Karpas-422 (cell line): Measurements from ENCODE around the gene CMPK1. TPM values are rescaled to one million over a fixed set of nuclear protein-coding genes. Genes with fewer than 3 reads are reported as not detected.
A peak's percentile ranks its signal among the peaks of the same experiment; 100 is the strongest.

ENCODE experiments used
- DNase-seq: peaks from one replicate; pipeline ENCODE4 v3.0.0-alpha.2; 2015
- H2AFZ ChIP-seq: fragments of 200-600 bp; sonication (generic); 2 replicates; pipeline ENCODE4 v1.6.1; 2014; ENCODE audit warnings: antibody characterized with exemption, low read length, mixed read lengths
- H3K27ac ChIP-seq: fragments of 200-600 bp; sonication (generic); 2 replicates; pipeline ENCODE4 v1.5.1; 2014; ENCODE audit warnings: mild to moderate bottlenecking, low read length, moderate library complexity
- H3K27me3 ChIP-seq: fragments of 200-600 bp; sonication (generic); 2 replicates; pipeline ENCODE4 v1.6.1; 2014; ENCODE audit warnings: low read length, mixed read lengths
- H3K36me3 ChIP-seq: fragments of 200-600 bp; sonication (generic); 2 replicates; pipeline ENCODE4 v1.6.1; 2014; ENCODE audit warnings: low read length, mixed read lengths; ENCODE audit not compliant: insufficient read depth
- H3K4me1 ChIP-seq: fragments of 200-600 bp; sonication (generic); 2 replicates; pipeline ENCODE4 v1.6.1; 2014; ENCODE audit warnings: mild to moderate bottlenecking, low read length, mixed read lengths
- H3K4me2 ChIP-seq: fragments of 200-600 bp; sonication (generic); 2 replicates; pipeline ENCODE4 v1.6.1; 2014; ENCODE audit warnings: low read length, low read depth, mild to moderate bottlenecking; ENCODE audit not compliant: poor library complexity, severe bottlenecking
- H3K4me3 ChIP-seq: fragments of 200-600 bp; sonication (generic); 2 replicates; pipeline ENCODE4 v1.5.1; 2014; ENCODE audit warnings: mild to moderate bottlenecking, antibody characterized with exemption, low read length, mixed read lengths
- H3K79me2 ChIP-seq: fragments of 200-600 bp; sonication (generic); 2 replicates; pipeline ENCODE4 v1.6.1; 2014; ENCODE audit warnings: mild to moderate bottlenecking, low read length, mixed read lengths
- H3K9ac ChIP-seq: fragments of 200-600 bp; sonication (generic); 2 replicates; pipeline ENCODE4 v1.6.0; 2014; ENCODE audit warnings: low read length
- H3K9me2 ChIP-seq: fragments of 200-600 bp; sonication (generic), shearing (Covaris generic); replicated peaks from 2 replicates; pipeline ENCODE4 v1.6.0; 2014; ENCODE audit warnings: mild to moderate bottlenecking, low read length, moderate library complexity; ENCODE audit not compliant: insufficient read depth
- H3K9me3 ChIP-seq: fragments of 300-700, 200-600 bp; sonication (generic); 2 replicates; pipeline ENCODE4 v1.6.1; 2014; ENCODE audit warnings: low read length, mixed read lengths
- H4K20me1 ChIP-seq: fragments of 200-600 bp; sonication (generic); 2 replicates; pipeline ENCODE4 v1.6.1; 2014; ENCODE audit warnings: mild to moderate bottlenecking, antibody characterized with exemption, low read length, low read depth; ENCODE audit not compliant: insufficient read depth
- total RNA-seq: library from RNA; depleted of rRNA; stranded (reverse); fragments of >200 nt; shearing (Covaris generic); gene quantifications from 2 replicates; pipeline ENCODE4 v1.2.3, GENCODE V29; 2014; ENCODE audit warnings: low replicate concordance

The CMPK1 gene
- total RNA-seq, 1 experiment from 2014 or later = 166 TPM

DNA sequence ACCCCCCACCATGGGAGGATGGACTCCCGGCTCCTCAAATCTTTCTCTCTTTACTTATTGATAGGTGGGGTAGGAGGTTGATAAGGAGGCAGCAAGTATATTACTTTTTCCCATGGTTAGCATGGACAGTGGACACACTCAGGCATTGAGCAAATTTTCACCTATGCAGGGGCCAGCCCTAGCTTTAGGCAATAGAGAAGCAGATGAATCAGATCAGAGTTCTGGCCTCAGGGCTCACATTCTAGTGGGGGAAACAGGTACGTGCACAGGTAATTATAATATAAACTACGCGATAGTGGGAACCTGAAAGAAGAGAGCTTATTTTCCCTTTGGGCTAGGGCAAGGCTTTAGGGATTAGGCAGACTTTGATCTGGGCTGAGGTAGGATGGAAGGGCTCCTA lies 69.0 kb downstream of the CMPK1 start:
- peaks cover 56% of the 10 kb centered on the region for H3K4me1 ChIP-seq
- H3K27me3 ChIP-seq = no peaks in the 10 kb centered on the region

DNA sequence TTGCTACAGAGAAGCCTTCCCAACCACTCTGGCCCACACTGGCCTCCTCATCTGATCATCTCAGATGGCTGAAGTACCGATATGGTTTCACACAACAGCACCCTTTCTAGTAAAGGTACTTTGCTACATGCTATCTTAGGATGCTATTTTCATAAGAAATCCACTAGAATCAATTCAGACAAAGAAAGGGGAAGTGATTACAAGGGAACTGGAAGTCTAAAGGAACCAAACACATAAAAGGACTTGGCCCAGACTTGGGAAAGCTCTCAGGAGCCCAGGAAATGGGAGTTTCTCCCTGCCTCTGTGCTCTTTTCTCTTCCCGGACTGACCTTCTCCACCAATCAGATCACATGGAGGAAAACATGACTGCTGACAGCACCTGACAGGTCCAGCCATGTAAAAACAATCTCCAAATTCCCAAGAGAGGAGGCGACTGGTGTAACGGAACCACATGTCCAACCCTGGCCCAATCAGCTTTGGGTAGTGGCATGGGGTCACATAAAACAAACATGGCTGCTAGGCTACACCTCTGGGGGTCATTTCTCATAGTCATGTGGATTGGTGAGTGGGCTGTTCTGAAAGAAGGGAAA lies 69.8 kb downstream of the CMPK1 start:
- peaks cover 7% of the 10 kb centered on the region; the same call in 1 of the 2 replicates for H4K20me1 ChIP-seq
- H3K9me3 ChIP-seq = no peaks in the 10 kb centered on the region
- H3K4me1 ChIP-seq = peaks cover 56% of the 10 kb centered on the region
- DNase-seq = no peak
- no peak overlapping the region for H2AFZ ChIP-seq
- H3K36me3 ChIP-seq = no peaks in the 10 kb centered on the region
- H3K4me2 ChIP-seq = no peak overlapping the region
- no peaks in the 10 kb centered on the region for H3K9me2 ChIP-seq
- H3K27ac ChIP-seq = no peak overlapping the region
- no peak overlapping the region for H3K4me3 ChIP-seq
- no peaks in the 10 kb centered on the region for H3K27me3 ChIP-seq
- no peak overlapping the region for H3K9ac ChIP-seq
- no peaks in the 10 kb centered on the region for H3K79me2 ChIP-seq

More for the DNA sequence above, 69.0 kb downstream of the CMPK1 start:
- H3K27ac ChIP-seq = no peak overlapping the region
- H3K9me3 ChIP-seq = no peaks in the 10 kb centered on the region
- H3K79me2 ChIP-seq = no peaks in the 10 kb centered on the region
- H3K4me2 ChIP-seq = no peak overlapping the region
- no peaks in the 10 kb centered on the region for H3K9me2 ChIP-seq
- H4K20me1 ChIP-seq = peaks cover 7% of the 10 kb centered on the region; the same call in 1 of the 2 replicates
- H2AFZ ChIP-seq = no peak overlapping the region
- no peak for DNase-seq
- H3K9ac ChIP-seq = no peak overlapping the region
- H3K4me3 ChIP-seq = no peak overlapping the region
- no peaks in the 10 kb centered on the region for H3K36me3 ChIP-seq

DNA sequence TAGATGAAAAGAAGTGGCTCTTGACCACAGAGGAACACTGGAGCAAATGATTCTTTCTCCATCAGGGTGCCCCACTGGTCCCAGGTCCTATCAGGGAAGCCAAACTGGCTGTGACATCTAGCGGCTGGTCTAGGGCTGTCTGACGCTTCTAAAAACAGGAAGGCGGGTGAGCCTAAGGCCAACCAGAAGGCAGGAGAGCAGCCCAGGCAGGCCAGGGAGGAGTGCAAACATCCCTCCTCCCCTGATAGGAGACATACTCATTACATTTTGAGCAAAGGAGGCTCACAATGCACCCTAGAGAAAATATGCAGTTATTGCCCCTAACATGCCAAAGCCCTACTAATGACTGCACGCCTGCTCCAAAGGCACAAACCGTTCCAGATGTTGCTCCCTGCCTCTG lies 72.1 kb downstream of the CMPK1 start:
- Histone ChIP-seq H3K27ac (no peak overlapping the region), H3K4me2 (peak overlapping the region; percentile 31), H3K36me3 (no peaks in the 10 kb centered on the region), H3K27me3 (no peaks in the 10 kb centered on the region), H3K9me3 (no peaks in the 10 kb centered on the region), H3K79me2 (no peaks in the 10 kb centered on the region), H3K4me1 (peaks cover 35% of the 10 kb centered on the region), H3K9ac (no peak overlapping the region; the same call in 1 of the 2 replicates), H3K9me2 (no peaks in the 10 kb centered on the region), H4K20me1 (peaks cover 7% of the 10 kb centered on the region; the same call in 1 of the 2 replicates), H3K4me3 (no peak overlapping the region; the same call in 1 of the 2 replicates), H2AFZ (no peak overlapping the region)
- DNase-seq = no peak

DNA sequence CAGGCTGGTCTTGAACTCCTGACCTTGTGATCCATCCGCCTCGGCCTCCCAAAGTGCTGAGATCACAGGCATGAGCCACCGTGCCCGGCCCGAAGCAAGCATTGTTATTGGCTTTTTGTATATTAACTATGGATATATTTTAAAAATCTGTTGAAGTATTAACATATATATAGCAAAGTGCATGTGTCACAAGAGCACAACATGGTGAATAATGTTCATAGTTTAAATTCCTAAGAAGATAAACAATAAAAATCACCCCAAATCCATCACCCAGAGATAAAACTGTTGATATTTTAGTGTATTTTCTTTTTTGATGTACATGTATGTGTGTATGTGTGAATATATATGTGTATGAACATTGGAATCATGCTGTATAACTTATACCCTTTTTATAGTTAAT lies 73.4 kb downstream of the CMPK1 start:
- no peaks in the 10 kb centered on the region for H3K9me3 ChIP-seq
- no peak overlapping the region for H2AFZ ChIP-seq
- no peak overlapping the region for H3K4me3 ChIP-seq
- H3K79me2 ChIP-seq = no peaks in the 10 kb centered on the region
- no peaks in the 10 kb centered on the region for H3K9me2 ChIP-seq
- DNase-seq = no peak
- no peak overlapping the region for H3K27ac ChIP-seq
- peaks cover 35% of the 10 kb centered on the region for H3K4me1 ChIP-seq
- peak overlapping the region; percentile 31 for H3K4me2 ChIP-seq
- no peaks in the 10 kb centered on the region for H3K36me3 ChIP-seq
- H4K20me1 ChIP-seq = peaks cover 8% of the 10 kb centered on the region; the same call in 1 of the 2 replicates
- no peak overlapping the region for H3K9ac ChIP-seq
- H3K27me3 ChIP-seq = no peaks in the 10 kb centered on the region

DNA sequence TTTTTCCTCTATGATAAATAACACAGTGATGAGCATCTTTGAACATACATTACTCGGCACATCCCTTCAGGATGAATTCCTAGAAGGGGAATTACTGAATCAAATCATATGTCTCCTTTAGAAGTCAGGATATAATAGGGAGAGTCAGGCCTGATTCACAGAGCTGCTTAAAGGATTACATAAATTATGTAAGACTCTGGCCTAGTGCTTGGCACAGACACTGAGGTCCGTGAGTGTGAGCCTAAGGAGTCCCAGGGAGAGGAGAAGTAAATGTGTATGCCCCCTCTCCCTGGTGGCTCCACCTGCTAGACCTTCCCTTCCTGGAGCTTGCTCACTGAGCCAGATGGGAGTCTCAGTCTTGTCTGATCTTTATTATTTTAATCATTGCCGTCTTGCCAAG lies 73.9 kb downstream of the CMPK1 start:
- DNase-seq = no peak
- Histone ChIP-seq H3K27me3 (no peaks in the 10 kb centered on the region), H2AFZ (no peak overlapping the region), H3K79me2 (no peaks in the 10 kb centered on the region), H4K20me1 (peaks cover 7% of the 10 kb centered on the region; the same call in 1 of the 2 replicates), H3K27ac (no peak overlapping the region), H3K4me2 (no peak overlapping the region), H3K36me3 (no peaks in the 10 kb centered on the region), H3K4me3 (no peak overlapping the region), H3K9me3 (no peaks in the 10 kb centered on the region), H3K9me2 (no peaks in the 10 kb centered on the region), H3K4me1 (peaks cover 35% of the 10 kb centered on the region), H3K9ac (no peak overlapping the region)

DNA sequence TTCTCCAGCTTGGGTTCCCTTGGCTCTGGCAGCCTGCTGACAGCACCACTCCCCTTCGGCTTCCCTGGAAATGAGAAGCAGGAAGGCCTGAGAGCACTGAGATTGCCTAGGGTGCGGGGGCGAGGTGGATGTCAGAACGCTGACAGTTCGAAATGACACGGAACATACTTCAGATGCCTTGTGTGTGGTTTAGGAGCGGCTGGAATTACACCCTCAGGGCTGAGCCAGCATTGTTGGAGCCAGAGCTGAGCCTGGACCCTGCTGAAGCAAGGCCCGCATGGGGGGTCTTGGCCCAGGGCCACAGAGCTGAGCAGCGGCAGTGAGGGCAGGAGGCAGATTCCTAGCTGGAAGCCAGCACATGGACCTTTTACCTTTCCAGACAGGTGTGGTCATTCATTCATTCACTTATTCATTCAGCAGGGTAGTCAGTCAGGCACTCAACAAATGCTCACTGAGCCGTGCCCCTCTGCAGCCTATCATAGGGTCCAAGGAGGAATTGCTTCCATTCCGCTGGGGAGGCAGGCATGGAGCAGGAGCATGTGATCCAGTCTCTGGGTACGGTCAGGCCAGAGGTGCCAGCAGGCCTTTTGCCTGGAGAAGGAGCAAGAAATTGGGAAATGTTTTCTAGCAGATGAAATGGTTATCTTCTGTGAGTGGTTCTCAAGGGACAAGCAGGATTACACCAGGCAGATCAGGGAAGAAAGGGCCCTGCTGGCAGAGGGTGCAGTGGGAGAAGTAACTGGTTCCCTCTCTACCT lies 75.9 kb downstream of the CMPK1 start:
- no peaks in the 10 kb centered on the region for H3K79me2 ChIP-seq
- peaks cover 26% of the 10 kb centered on the region for H3K4me1 ChIP-seq
- no peak for DNase-seq
- H3K27ac ChIP-seq = no peak overlapping the region
- no peak overlapping the region for H2AFZ ChIP-seq
- H3K9me3 ChIP-seq = no peaks in the 10 kb centered on the region
- no peak overlapping the region for H3K4me2 ChIP-seq
- H4K20me1 ChIP-seq = peaks cover 5% of the 10 kb centered on the region; the same call in 1 of the 2 replicates
- H3K36me3 ChIP-seq = no peaks in the 10 kb centered on the region
- H3K27me3 ChIP-seq = no peaks in the 10 kb centered on the region
- no peak overlapping the region for H3K4me3 ChIP-seq
- H3K9ac ChIP-seq = no peak overlapping the region
- no peaks in the 10 kb centered on the region for H3K9me2 ChIP-seq

DNA sequence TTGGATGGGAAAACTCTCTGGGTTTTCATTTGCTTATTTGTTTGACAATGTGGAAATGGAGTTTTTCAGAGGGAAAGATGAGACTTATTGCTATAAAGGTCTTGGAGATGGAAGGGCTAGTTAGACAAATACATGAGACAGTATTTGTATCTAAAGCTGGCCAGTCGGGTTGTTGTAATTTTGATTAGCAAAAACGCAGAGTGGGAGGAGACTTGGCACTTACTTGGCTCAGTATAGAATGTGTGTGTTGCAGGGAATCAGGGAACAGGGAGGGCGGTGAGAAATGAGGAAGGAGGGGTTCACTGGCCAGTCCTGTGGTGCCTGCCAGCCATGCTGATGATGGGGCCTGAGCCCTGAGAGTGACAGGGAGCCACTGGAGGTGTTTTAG lies 76.5 kb downstream of the CMPK1 start:
- Histone ChIP-seq H3K4me1 (peaks cover 25% of the 10 kb centered on the region), H3K9me3 (no peaks in the 10 kb centered on the region), H3K4me3 (no peak overlapping the region), H2AFZ (no peak overlapping the region), H3K27me3 (no peaks in the 10 kb centered on the region), H3K36me3 (no peaks in the 10 kb centered on the region), H3K4me2 (no peak overlapping the region), H3K27ac (no peak overlapping the region), H3K9me2 (no peaks in the 10 kb centered on the region), H3K79me2 (no peaks in the 10 kb centered on the region), H3K9ac (no peak overlapping the region), H4K20me1 (peaks cover 10% of the 10 kb centered on the region; the same call in 1 of the 2 replicates)
- DNase-seq = no peak

DNA sequence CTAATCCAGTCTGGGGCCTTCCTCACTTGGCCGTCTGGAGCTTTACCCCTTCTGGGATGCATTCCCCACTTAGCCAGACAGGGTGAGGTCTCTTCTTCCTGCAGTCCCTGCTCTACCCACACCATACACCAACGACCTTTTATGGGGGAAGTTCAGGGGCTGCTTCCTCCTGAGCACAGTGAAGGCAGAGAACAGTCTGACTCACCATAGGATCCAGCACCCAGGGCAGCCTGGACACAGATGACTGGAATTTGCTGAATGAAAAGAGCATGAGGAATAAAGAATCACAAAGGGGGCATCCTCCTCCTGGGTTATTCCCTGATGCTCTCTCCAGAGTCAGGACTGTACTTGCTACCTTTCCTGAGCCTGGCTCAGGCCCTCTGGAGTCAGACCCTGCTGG lies 77.8 kb downstream of the CMPK1 start:
- Histone ChIP-seq H3K36me3 (no peaks in the 10 kb centered on the region), H3K27ac (no peak overlapping the region), H4K20me1 (peaks cover 11% of the 10 kb centered on the region; the same call in 1 of the 2 replicates), H2AFZ (no peak overlapping the region), H3K4me2 (no peak overlapping the region), H3K79me2 (no peaks in the 10 kb centered on the region), H3K9me2 (no peaks in the 10 kb centered on the region), H3K4me3 (no peak overlapping the region), H3K27me3 (no peaks in the 10 kb centered on the region), H3K4me1 (peaks cover 11% of the 10 kb centered on the region), H3K9ac (no peak overlapping the region), H3K9me3 (no peaks in the 10 kb centered on the region)
- no peak for DNase-seq
